Measurements from ENCODE around the gene SLC16A8.

- TF ChIP-seq ZNF121 (CRISPR knock-in tag; IDR thresholded peaks at IDR 0.05) (no peak), EZH2 (conservative IDR thresholded peaks at IDR 0.05; ENCODE audit: low read depth, low read length) (no peak), ZHX1 (CRISPR knock-in tag; IDR thresholded peaks at IDR 0.05; ENCODE audit: low read depth) (no peak), ZNF296 (CRISPR knock-in tag; conservative IDR thresholded peaks at IDR 0.05) (no peak), TGIF2 (CRISPR knock-in tag; IDR thresholded peaks at IDR 0.05) (no peak), SAP130 (CRISPR knock-in tag; IDR thresholded peaks at IDR 0.05; ENCODE audit: low read depth) (no peak), ZNF552 (CRISPR knock-in tag; IDR thresholded peaks at IDR 0.05; ENCODE audit: borderline replicate concordance) (no peak), ZNF318 (CRISPR knock-in tag; IDR thresholded peaks at IDR 0.05) (no peak), NFRKB (IDR thresholded peaks at IDR 0.05) (no peak), ZBTB7A (CRISPR knock-in tag; IDR thresholded peaks at IDR 0.05) (no peak), ARNT (IDR thresholded peaks at IDR 0.05) (no peak)
Measured at GRCh38 chr22:38118182-38118581, 34.2 kb upstream of the SLC16A8 start.
